MM.1S (cell line): ENCODE measurements around the gene BCAT1.

ENCODE experiments used
- DNase-seq: peaks from one replicate; pipeline ENCODE4 v3.0.0-alpha.2; 2015
- H2AFZ ChIP-seq: fragments of 300-600 bp; sonication (generic); 2 replicates; pipeline ENCODE4 v1.6.0; 2016; ENCODE audit warnings: antibody characterized with exemption, low read length
- H3F3A ChIP-seq: fragments of 300-600 bp; sonication (generic); 2 replicates; pipeline ENCODE4 v1.6.1; 2016; ENCODE audit warnings: mild to moderate bottlenecking, antibody characterized with exemption, low read length, moderate library complexity, mixed read lengths; ENCODE audit not compliant: insufficient read depth
- H3K27ac ChIP-seq: fragments of 300-600 bp; sonication (generic); 2 replicates; pipeline ENCODE4 v1.5.1; 2016; ENCODE audit warnings: mild to moderate bottlenecking, low read length
- H3K27me3 ChIP-seq: fragments of 300-600 bp; sonication (generic); replicated peaks from 2 replicates; pipeline ENCODE4 v1.6.0; 2016; ENCODE audit warnings: low read length; ENCODE audit not compliant: insufficient read depth
- H3K36me3 ChIP-seq: fragments of 300-600 bp; sonication (generic); replicated peaks from 2 replicates; pipeline ENCODE4 v1.6.1; 2016; ENCODE audit warnings: mild to moderate bottlenecking, low read length, mixed read lengths; ENCODE audit not compliant: insufficient read depth
- H3K4me1 ChIP-seq: fragments of 300-600 bp; sonication (generic); 2 replicates; pipeline ENCODE4 v1.6.1; 2016; ENCODE audit warnings: low read length, mixed read lengths
- H3K4me2 ChIP-seq: fragments of 300-600 bp; sonication (generic); 2 replicates; pipeline ENCODE4 v1.6.0; 2016; ENCODE audit warnings: low read depth, low read length
- H3K4me3 ChIP-seq: fragments of 300-600 bp; sonication (generic); 2 replicates; pipeline ENCODE4 v1.5.1; 2016; ENCODE audit warnings: low read length, mixed read lengths
- H3K79me2 ChIP-seq: fragments of 300-600 bp; sonication (generic); 2 replicates; pipeline ENCODE4 v1.6.1; 2016; ENCODE audit warnings: mixed run types, low read length, mixed read lengths
- H3K9ac ChIP-seq: fragments of 300-600 bp; sonication (generic); 2 replicates; pipeline ENCODE4 v1.6.1; 2016; ENCODE audit warnings: low read length, mixed read lengths
- H3K9me2 ChIP-seq: fragments of 300-600 bp; sonication (generic); replicated peaks from 2 replicates; pipeline ENCODE4 v1.6.1; 2016; ENCODE audit warnings: mild to moderate bottlenecking, low read length, mixed read lengths; ENCODE audit not compliant: insufficient read depth
- H3K9me3 ChIP-seq: fragments of 300-600 bp; sonication (generic); replicated peaks from 2 replicates; pipeline ENCODE4 v1.6.1; 2016; ENCODE audit warnings: mild to moderate bottlenecking, low read length, mixed read lengths; ENCODE audit not compliant: insufficient read depth
- H4K20me1 ChIP-seq: fragments of 300-600 bp; sonication (generic); 2 replicates; pipeline ENCODE4 v1.6.1; 2016; ENCODE audit warnings: mild to moderate bottlenecking, low read length, moderate library complexity, mixed read lengths; ENCODE audit not compliant: insufficient read depth
- EZH2 ChIP-seq: fragments of 300-600 bp; sonication (generic); optimal IDR thresholded peaks from 2 replicates; pipeline ENCODE3; 2017; ENCODE audit warnings: low read depth, mild to moderate bottlenecking, antibody characterized with exemption, low read length, mixed read lengths
- EZH2phosphoT487 ChIP-seq: fragments of 300-600 bp; sonication (generic); IDR thresholded peaks from 2 replicates; pipeline ENCODE4 v1.6.1; 2018; ENCODE audit warnings: antibody characterized with exemption, low read length
- TF ChIP-seq, protein P1 (sequence below): fragments of 300-600 bp; sonication (generic); IDR thresholded peaks from 2 replicates; pipeline ENCODE4 v1.5.1; 2016; ENCODE audit warnings: antibody characterized with exemption, low read length, mixed read lengths

The BCAT1 gene

DNA sequence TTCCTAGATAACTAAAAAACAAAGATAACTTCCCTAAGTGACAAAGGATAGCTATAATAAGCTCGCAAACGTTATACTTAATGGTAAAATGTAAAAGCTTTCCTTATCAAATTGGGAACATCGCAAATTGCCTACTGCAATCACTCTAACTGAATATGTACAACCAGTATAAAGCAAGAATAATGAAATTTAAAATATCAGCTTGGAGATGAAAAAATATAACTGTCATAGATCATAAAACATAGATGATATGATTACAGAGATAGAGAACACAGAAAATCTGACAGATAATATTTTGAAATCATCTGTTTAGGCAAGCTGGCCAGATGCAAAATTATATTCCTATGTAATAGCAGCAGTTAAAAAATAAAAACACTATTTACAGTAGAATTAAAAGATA lies 64.0 kb downstream of the BCAT1 start:
- Histone ChIP-seq H2AFZ (no peak overlapping the region), H3K4me1 (no peaks in the 10 kb centered on the region), H3K9ac (no peak overlapping the region), H3K27me3 (no peaks in the 10 kb centered on the region), H3K4me3 (no peak overlapping the region), H3K4me2 (no peak overlapping the region), H4K20me1 (no peaks in the 10 kb centered on the region), H3K9me2 (no peaks in the 10 kb centered on the region), H3K79me2 (no peaks in the 10 kb centered on the region), H3K27ac (no peak overlapping the region), H3F3A (no peaks in the 10 kb centered on the region), H3K36me3 (no peaks in the 10 kb centered on the region), H3K9me3 (no peaks in the 10 kb centered on the region)
- TF ChIP-seq, protein P1, sequence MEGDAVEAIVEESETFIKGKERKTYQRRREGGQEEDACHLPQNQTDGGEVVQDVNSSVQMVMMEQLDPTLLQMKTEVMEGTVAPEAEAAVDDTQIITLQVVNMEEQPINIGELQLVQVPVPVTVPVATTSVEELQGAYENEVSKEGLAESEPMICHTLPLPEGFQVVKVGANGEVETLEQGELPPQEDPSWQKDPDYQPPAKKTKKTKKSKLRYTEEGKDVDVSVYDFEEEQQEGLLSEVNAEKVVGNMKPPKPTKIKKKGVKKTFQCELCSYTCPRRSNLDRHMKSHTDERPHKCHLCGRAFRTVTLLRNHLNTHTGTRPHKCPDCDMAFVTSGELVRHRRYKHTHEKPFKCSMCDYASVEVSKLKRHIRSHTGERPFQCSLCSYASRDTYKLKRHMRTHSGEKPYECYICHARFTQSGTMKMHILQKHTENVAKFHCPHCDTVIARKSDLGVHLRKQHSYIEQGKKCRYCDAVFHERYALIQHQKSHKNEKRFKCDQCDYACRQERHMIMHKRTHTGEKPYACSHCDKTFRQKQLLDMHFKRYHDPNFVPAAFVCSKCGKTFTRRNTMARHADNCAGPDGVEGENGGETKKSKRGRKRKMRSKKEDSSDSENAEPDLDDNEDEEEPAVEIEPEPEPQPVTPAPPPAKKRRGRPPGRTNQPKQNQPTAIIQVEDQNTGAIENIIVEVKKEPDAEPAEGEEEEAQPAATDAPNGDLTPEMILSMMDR, result no peak
- TF ChIP-seq EZH2phosphoT487 (no peak), EZH2 (no peak)
- no peak for DNase-seq

DNA sequence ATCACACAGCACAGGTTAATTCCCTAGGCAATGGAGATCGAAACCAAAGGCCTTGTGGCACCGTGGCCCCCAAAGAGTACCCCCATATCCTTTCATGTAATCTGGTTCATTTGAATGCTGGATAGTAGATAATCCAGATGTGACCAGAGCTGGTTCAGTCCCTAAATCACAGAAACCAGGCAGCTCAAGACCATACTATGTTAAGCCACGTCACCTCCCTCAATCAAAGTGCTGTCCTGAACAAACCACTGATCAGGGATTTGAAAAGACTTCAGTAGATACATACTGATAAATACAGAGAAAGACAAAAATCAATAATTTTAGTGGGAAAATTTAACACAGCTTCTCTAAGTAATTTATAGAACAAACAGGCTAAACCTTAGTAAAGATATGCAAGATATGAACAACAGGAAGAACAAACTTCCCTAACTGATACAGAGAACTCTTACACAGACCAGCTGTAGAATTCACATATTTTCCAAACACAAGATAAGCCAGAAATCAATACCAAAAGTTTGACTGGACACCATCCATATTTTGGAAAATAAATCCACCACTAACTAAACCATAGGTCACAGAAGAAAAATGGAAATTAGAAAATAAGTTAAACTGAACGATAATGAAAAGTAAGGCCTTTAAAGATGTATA lies 67.1 kb downstream of the BCAT1 start:
- TF ChIP-seq EZH2 (no peak), EZH2phosphoT487 (no peak)
- TF ChIP-seq, protein P1, result no peak

DNA sequence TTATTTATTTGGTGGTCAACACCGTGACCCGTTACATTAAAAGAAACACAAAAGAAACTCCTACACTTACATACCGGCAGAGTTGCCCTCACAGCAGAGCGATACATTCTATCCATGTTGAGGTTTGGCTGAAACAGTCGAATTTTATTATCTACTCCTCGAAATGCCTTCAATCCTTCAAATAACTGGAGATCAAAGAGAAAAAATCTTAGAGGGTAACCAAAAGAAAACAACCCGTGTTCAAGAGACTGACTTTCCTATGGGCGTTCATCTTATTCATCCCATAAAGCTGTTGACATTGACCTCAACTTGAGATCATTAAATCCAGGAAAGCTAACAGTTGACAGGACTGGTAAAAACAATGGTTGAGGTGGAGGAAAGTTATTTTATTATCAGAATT lies 67.7 kb downstream of the BCAT1 start:
- Histone ChIP-seq H3K9me3 (no peaks in the 10 kb centered on the region), H3K36me3 (no peaks in the 10 kb centered on the region), H3K27ac (no peak overlapping the region), H3K4me3 (no peak overlapping the region), H2AFZ (no peak overlapping the region), H3K9ac (no peak overlapping the region), H4K20me1 (no peaks in the 10 kb centered on the region), H3K4me1 (no peaks in the 10 kb centered on the region), H3K9me2 (no peaks in the 10 kb centered on the region), H3K79me2 (no peaks in the 10 kb centered on the region), H3K4me2 (no peak overlapping the region), H3K27me3 (no peaks in the 10 kb centered on the region), H3F3A (no peaks in the 10 kb centered on the region)
- TF ChIP-seq, protein P1, result no peak
- no peak for TF ChIP-seq EZH2phosphoT487
- DNase-seq, result no peak

More for the DNA sequence above, 67.1 kb downstream of the BCAT1 start:
- Histone ChIP-seq H3K27ac (no peak overlapping the region), H3K27me3 (no peaks in the 10 kb centered on the region), H3K36me3 (no peaks in the 10 kb centered on the region), H4K20me1 (no peaks in the 10 kb centered on the region), H3K4me1 (no peaks in the 10 kb centered on the region), H2AFZ (no peak overlapping the region), H3K4me3 (no peak overlapping the region), H3K9me3 (no peaks in the 10 kb centered on the region), H3K79me2 (no peaks in the 10 kb centered on the region), H3F3A (no peaks in the 10 kb centered on the region), H3K4me2 (no peak overlapping the region), H3K9me2 (no peaks in the 10 kb centered on the region), H3K9ac (no peak overlapping the region)
- no peak for DNase-seq
